GM12878 (cell line): ENCODE data around the gene RBPJ. TPM values are rescaled to one million over a fixed set of nuclear protein-coding genes. Genes with fewer than 3 reads are reported as not detected.

ENCODE experiments used
- ATAC-seq: fragments of 200-7000 bp; cut with Tn5 transposase; 3 replicates; pipeline ENCODE4 v1.9.1; 2020; ENCODE audit warnings: mild to moderate bottlenecking, moderate library complexity
- BruUV-seq: library from RNA; stranded (reverse); fragments of 400-500 nt; replicated peaks from 2 replicates; lab custom pipeline; 2021; lab: Mats Ljungman, UMichigan
- CTCF ChIA-PET: fragments of 300-600 bp; sonication (Branson Sonifier 250); formaldehyde crosslinking; extraction: SDS; loops from one replicate; lab custom pipeline; 2021; ENCODE audit warnings: inconsistent platforms; lab: Yijun Ruan, JAX
- POLR2A ChIA-PET: fragments of 350-600 bp; formaldehyde crosslinking; extraction: SDS; loops from one replicate; lab custom pipeline; 2021; ENCODE audit warnings: inconsistent platforms; lab: Charles Lee
- RAD21 ChIA-PET: fragments of 300-600 bp; sonication (Branson Sonifier 250); formaldehyde crosslinking; loops from one replicate; lab custom pipeline; 2023; ENCODE audit warnings: antibody characterized with exemption; ENCODE audit not compliant: unreplicated experiment; lab: Charles Lee
- SMC1A ChIA-PET: fragments of 300-600 bp; sonication (Branson Sonifier 250); formaldehyde crosslinking; loops from one replicate; lab custom pipeline; 2023; ENCODE audit not compliant: unreplicated experiment, uncharacterized antibody; lab: Charles Lee
- DNase-seq: peaks from one replicate; pipeline ENCODE4 v3.0.0-alpha.2; 2011; ENCODE audit warnings: low read depth, low spot score
- FAIRE-seq: peaks from 3 replicates; lab custom pipeline; 2011; peaks lifted over from hg19 to GRCh38; lab: Jason Lieb, UNC
- H2AFZ ChIP-seq: 2 replicates; pipeline ENCODE4 v1.6.0; 2011; ENCODE audit warnings: low read depth, low read length, control low read depth; ENCODE audit not compliant: control insufficient read depth
- H3K27ac ChIP-seq: 2 replicates; pipeline ENCODE4 v1.5.1; 2011; ENCODE audit warnings: control low read depth; ENCODE audit not compliant: control insufficient read depth, insufficient read depth
- H3K27me3 ChIP-seq, 2 experiments: replicated peaks in 1 of 2; 2 replicates each; pipeline versions ENCODE4 v1.6.0 to v1.6.1; 2011; ENCODE audit warnings: low read length in 1 of 2; ENCODE audit not compliant: control insufficient read depth in 2 of 2, insufficient read depth in 2 of 2
- H3K36me3 ChIP-seq, 2 experiments: 2 replicates each; pipeline ENCODE4 v1.5.1; 2011; ENCODE audit warnings: low read length in 1 of 2; ENCODE audit not compliant: control insufficient read depth in 2 of 2, insufficient read depth in 2 of 2
- H3K4me1 ChIP-seq: 2 replicates; pipeline ENCODE4 v1.6.1; 2011; ENCODE audit warnings: mild to moderate bottlenecking, low read length, moderate library complexity, mixed read lengths; ENCODE audit not compliant: control insufficient read depth, insufficient read depth
- H3K4me2 ChIP-seq: 2 replicates; pipeline ENCODE4 v1.6.0; 2011; ENCODE audit warnings: control low read depth; ENCODE audit not compliant: control insufficient read depth, insufficient read depth
- H3K4me3 ChIP-seq: fragments of 200-600 bp; sonication (generic); 2 replicates; pipeline ENCODE4 v1.5.1; 2016
- H3K79me2 ChIP-seq: 2 replicates; pipeline ENCODE4 v1.6.0; 2011; ENCODE audit warnings: low read length; ENCODE audit not compliant: control insufficient read depth, insufficient read depth
- H3K9ac ChIP-seq: 2 replicates; pipeline ENCODE4 v1.8.0; 2011; ENCODE audit warnings: low read length, control low read depth, mixed read lengths; ENCODE audit not compliant: control insufficient read depth, insufficient read depth
- H3K9me3 ChIP-seq: replicated peaks from 3 replicates; pipeline ENCODE4 v1.5.1; 2011; ENCODE audit warnings: mild to moderate bottlenecking, low read length; ENCODE audit not compliant: control insufficient read depth, insufficient read depth
- H4K20me1 ChIP-seq: 2 replicates; pipeline ENCODE4 v1.6.0; 2011; ENCODE audit not compliant: control insufficient read depth, insufficient read depth
- BMI1 ChIP-seq: fragments of 450-650 bp; IDR thresholded peaks from 2 replicates; pipeline ENCODE4 v1.6.1; 2016; ENCODE audit warnings: mild to moderate bottlenecking, moderate library complexity, borderline replicate concordance
- BRCA1 ChIP-seq: IDR thresholded peaks from 2 replicates; pipeline ENCODE4 v1.6.1; 2011; ENCODE audit warnings: low read depth, low read length, improper control_type of control experiment
- FOXM1 ChIP-seq: IDR thresholded peaks from 2 replicates; pipeline ENCODE4 v1.6.1; 2012; ENCODE audit warnings: low read depth, mild to moderate bottlenecking, inconsistent platforms, low read length, moderate library complexity
- IKZF2 ChIP-seq, 2 experiments: fragments of 450-650 bp; IDR thresholded peaks; 2 replicates each; pipeline ENCODE4 v1.6.1; 2017; ENCODE audit warnings: mild to moderate bottlenecking in 2 of 2, moderate library complexity in 2 of 2
- IRF4 ChIP-seq: IDR thresholded peaks from 2 replicates; pipeline ENCODE4 v1.6.1; 2011; ENCODE audit warnings: low read depth, low read length
- MTA2 ChIP-seq: fragments of 450-650 bp; IDR thresholded peaks from 2 replicates; pipeline ENCODE4 v1.6.1; 2016; ENCODE audit warnings: low read depth, mild to moderate bottlenecking, moderate library complexity
- NFXL1 ChIP-seq: fragments of 450-650 bp; IDR thresholded peaks from 2 replicates; pipeline ENCODE4 v1.6.1; 2017; ENCODE audit warnings: antibody characterized with exemption, mild to moderate bottlenecking, borderline replicate concordance
- NR2C1 ChIP-seq: fragments of 450-650 bp; IDR thresholded peaks from 2 replicates; pipeline ENCODE4 v1.6.1; 2017; ENCODE audit warnings: antibody characterized with exemption, mild to moderate bottlenecking, moderate library complexity
- POLR2A ChIP-seq: IDR thresholded peaks from 2 replicates; pipeline ENCODE4 v1.6.1; 2011; ENCODE audit warnings: low read depth, mild to moderate bottlenecking, low read length
- RAD51 ChIP-seq: fragments of 450-650 bp; IDR thresholded peaks from 2 replicates; pipeline ENCODE4 v1.6.1; 2016; ENCODE audit warnings: moderate library complexity, mild to moderate bottlenecking, inconsistent platforms
- SMAD5 ChIP-seq: IDR thresholded peaks from 2 replicates; pipeline ENCODE4 v1.6.1; 2016; ENCODE audit warnings: antibody characterized with exemption, low read depth
- SREBF2 ChIP-seq: IDR thresholded peaks from 2 replicates; pipeline ENCODE4 v1.6.1; 2012; ENCODE audit warnings: mild to moderate bottlenecking, low read length
- STAT3 ChIP-seq: IDR thresholded peaks from 2 replicates; pipeline ENCODE4 v1.6.1; 2011; ENCODE audit warnings: low read depth, low read length, improper control_type of control experiment
- TCF12 ChIP-seq: IDR thresholded peaks from 2 replicates; pipeline ENCODE4 v1.6.1; 2011; ENCODE audit warnings: low read depth, mild to moderate bottlenecking, low read length
- ZNF217 ChIP-seq: fragments of 450-650 bp; IDR thresholded peaks from 2 replicates; pipeline ENCODE4 v1.6.1; 2017; ENCODE audit warnings: antibody characterized with exemption, mild to moderate bottlenecking
- ZNF24 ChIP-seq: fragments of 450-650 bp; IDR thresholded peaks from 2 replicates; pipeline ENCODE4 v1.6.1; 2017; ENCODE audit warnings: antibody characterized with exemption, mild to moderate bottlenecking
- ZZZ3 ChIP-seq: IDR thresholded peaks from 2 replicates; pipeline ENCODE4 v1.6.1; 2011; ENCODE audit warnings: low read depth; ENCODE audit not compliant: control insufficient read depth, insufficient read length
- WGBS: methylation state at CpG from one replicate; pipeline ENCODE4 v1.1.6; 2016; ENCODE audit warnings: low lambda C conversion rate; ENCODE audit not compliant: insufficient replicate concordance, insufficient coverage; ENCODE audit errors: missing lambda C conversion rate; 5-methylcytosine and 5-hydroxymethylcytosine counted together
- in situ Hi-C: fragments of 300-500 bp; cut with MboI; formaldehyde crosslinking; loops from 9 replicates; pipeline ENCODE4 v1.14.3; 2018; ENCODE audit warnings: mixed read lengths
- intact Hi-C: fragments of 100-400 bp; cut with micrococcal nuclease; formaldehyde crosslinking; loops from one replicate; pipeline ENCODE4 v1.14.2; 2022; ENCODE audit not compliant: unreplicated experiment
- polyA plus RNA-seq, 11 experiments: library from polyadenylated mRNA; depleted of rRNA in 4 of 11; unstranded in 6 of 11; stranded (reverse) in 5 of 11; fragments of >200 nt; fragmentation: Nextera tagmentation in 4 of 11; fragmentation: Illumina TruSeq in 1 of 11; extraction: Ambion mirVana in 4 of 11; extraction: Trizol in 1 of 11; gene quantifications; 1 replicate in 1 of 11; 2 replicates in 10 of 11; pipeline versions ENCODE4 v1.2.1 to v1.2.3, GENCODE V29; 2011 to 2016; ENCODE audit warnings: inconsistent platforms in 2 of 11, missing spikeins in 2 of 11, low read depth in 1 of 11
- total RNA-seq, 4 experiments: library from RNA; depleted of rRNA in 3 of 4; stranded (reverse); fragments of >200 nt in 3 of 4; fragmentation: Illumina TruSeq in 1 of 4; extraction: Trizol in 1 of 4; gene quantifications; 2 replicates each; pipeline versions ENCODE4 v1.2.1 to v1.2.3, GENCODE V29; 2013 to 2021
- TF ChIP-seq, protein P1 (sequence below): fragments of 450-650 bp; IDR thresholded peaks from 2 replicates; pipeline ENCODE4 v1.6.1; 2017; ENCODE audit warnings: mild to moderate bottlenecking
- TF ChIP-seq, protein P2 (sequence below): fragments of 450-650 bp; IDR thresholded peaks from 2 replicates; pipeline ENCODE4 v1.6.1; 2017; ENCODE audit warnings: borderline replicate concordance
- TF ChIP-seq, protein P3 (sequence below): fragments of 450-650 bp; IDR thresholded peaks from 2 replicates; pipeline ENCODE4 v1.6.1; 2017; ENCODE audit warnings: mild to moderate bottlenecking, moderate library complexity

Gene RBPJ
- total and polyA plus RNA-seq, 10 of the 15 experiments (the other 5 are each of a cell fraction or from before 2014, with no cell fraction given): 24.5 to 87.6 (median 41.6) TPM

DNA sequence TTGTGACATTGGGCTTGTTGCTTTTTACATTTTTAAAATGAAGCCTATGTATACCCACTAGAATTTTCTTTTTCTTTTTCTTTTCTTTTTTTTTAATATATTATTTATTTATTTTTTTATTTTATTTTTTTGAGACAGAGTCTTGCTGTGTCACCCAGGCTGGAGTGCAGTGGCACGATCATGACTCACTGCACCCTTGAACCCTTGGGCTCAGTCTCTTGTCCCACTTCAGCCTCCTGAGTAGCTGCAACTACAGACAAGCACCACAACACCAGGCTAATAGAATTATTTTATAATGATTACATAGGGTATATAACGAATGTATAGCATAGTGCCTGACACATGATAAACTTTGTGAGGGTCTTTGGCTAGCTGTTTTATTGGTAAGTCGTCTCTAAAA lies 64.9 kb downstream of the RBPJ start:
- ChIA-PET SMC1A (interaction anchor here (0.9 kb wide), 2 partner anchors 55 to 1888 kb away, joined by 3 read pairs; no protein-coding TSS in a partner anchor), RAD21 (no interaction called here)
- H3K36me3 ChIP-seq: peaks cover 0 to 10% of the 10 kb centered on the region in 2 experiments; a peak in 2 of 4 replicates
- H2AFZ ChIP-seq: no peak overlapping the region
- no TSS peak for BruUV-seq
- no peak overlapping the region for H3K9ac ChIP-seq
- H3K27me3 ChIP-seq: no peaks in the 10 kb centered on the region
- H3K79me2 ChIP-seq: peaks cover 14% of the 10 kb centered on the region
- no peaks in the 10 kb centered on the region for H4K20me1 ChIP-seq
- DNase-seq (no peak), ATAC-seq (no peak)
- TF ChIP-seq BMI1: no peak
- no peak for TF ChIP-seq STAT3
- no peak for TF ChIP-seq BRCA1
- TF ChIP-seq ZNF24: no peak
- no peak for TF ChIP-seq ZZZ3
- TF ChIP-seq, protein P1, sequence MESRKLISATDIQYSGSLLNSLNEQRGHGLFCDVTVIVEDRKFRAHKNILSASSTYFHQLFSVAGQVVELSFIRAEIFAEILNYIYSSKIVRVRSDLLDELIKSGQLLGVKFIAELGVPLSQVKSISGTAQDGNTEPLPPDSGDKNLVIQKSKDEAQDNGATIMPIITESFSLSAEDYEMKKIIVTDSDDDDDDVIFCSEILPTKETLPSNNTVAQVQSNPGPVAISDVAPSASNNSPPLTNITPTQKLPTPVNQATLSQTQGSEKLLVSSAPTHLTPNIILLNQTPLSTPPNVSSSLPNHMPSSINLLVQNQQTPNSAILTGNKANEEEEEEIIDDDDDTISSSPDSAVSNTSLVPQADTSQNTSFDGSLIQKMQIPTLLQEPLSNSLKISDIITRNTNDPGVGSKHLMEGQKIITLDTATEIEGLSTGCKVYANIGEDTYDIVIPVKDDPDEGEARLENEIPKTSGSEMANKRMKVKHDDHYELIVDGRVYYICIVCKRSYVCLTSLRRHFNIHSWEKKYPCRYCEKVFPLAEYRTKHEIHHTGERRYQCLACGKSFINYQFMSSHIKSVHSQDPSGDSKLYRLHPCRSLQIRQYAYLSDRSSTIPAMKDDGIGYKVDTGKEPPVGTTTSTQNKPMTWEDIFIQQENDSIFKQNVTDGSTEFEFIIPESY: no peak
- TF ChIP-seq IRF4: no peak
- TF ChIP-seq, protein P2, sequence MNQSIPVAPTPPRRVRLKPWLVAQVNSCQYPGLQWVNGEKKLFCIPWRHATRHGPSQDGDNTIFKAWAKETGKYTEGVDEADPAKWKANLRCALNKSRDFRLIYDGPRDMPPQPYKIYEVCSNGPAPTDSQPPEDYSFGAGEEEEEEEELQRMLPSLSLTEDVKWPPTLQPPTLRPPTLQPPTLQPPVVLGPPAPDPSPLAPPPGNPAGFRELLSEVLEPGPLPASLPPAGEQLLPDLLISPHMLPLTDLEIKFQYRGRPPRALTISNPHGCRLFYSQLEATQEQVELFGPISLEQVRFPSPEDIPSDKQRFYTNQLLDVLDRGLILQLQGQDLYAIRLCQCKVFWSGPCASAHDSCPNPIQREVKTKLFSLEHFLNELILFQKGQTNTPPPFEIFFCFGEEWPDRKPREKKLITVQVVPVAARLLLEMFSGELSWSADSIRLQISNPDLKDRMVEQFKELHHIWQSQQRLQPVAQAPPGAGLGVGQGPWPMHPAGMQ: no peak
- no peak for TF ChIP-seq SMAD5
- TF ChIP-seq IKZF2 (IDR thresholded peaks at IDR 0.05): no peak
- no peak for TF ChIP-seq MTA2
- no peak for TF ChIP-seq SREBF2
- no peak for TF ChIP-seq FOXM1
- no peak for TF ChIP-seq TCF12
- no peak for TF ChIP-seq POLR2A
- TF ChIP-seq NR2C1: no peak
- TF ChIP-seq RAD51: no peak
- no peak for TF ChIP-seq ZNF217
- TF ChIP-seq NFXL1: no peak
- TF ChIP-seq, protein P3, sequence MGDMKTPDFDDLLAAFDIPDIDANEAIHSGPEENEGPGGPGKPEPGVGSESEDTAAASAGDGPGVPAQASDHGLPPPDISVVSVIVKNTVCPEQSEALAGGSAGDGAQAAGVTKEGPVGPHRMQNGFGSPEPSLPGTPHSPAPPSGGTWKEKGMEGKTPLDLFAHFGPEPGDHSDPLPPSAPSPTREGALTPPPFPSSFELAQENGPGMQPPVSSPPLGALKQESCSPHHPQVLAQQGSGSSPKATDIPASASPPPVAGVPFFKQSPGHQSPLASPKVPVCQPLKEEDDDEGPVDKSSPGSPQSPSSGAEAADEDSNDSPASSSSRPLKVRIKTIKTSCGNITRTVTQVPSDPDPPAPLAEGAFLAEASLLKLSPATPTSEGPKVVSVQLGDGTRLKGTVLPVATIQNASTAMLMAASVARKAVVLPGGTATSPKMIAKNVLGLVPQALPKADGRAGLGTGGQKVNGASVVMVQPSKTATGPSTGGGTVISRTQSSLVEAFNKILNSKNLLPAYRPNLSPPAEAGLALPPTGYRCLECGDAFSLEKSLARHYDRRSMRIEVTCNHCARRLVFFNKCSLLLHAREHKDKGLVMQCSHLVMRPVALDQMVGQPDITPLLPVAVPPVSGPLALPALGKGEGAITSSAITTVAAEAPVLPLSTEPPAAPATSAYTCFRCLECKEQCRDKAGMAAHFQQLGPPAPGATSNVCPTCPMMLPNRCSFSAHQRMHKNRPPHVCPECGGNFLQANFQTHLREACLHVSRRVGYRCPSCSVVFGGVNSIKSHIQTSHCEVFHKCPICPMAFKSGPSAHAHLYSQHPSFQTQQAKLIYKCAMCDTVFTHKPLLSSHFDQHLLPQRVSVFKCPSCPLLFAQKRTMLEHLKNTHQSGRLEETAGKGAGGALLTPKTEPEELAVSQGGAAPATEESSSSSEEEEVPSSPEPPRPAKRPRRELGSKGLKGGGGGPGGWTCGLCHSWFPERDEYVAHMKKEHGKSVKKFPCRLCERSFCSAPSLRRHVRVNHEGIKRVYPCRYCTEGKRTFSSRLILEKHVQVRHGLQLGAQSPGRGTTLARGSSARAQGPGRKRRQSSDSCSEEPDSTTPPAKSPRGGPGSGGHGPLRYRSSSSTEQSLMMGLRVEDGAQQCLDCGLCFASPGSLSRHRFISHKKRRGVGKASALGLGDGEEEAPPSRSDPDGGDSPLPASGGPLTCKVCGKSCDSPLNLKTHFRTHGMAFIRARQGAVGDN: no peak
- TF ChIP-seq, all 136 proteins: peak for 0
- Histone ChIP-seq H3K4me3 (no peak overlapping the region), H3K4me2 (no peak overlapping the region), H3K27ac (no peak overlapping the region), H3K4me1 (peaks cover 8% of the 10 kb centered on the region; the same call in 1 of the 2 replicates), H3K9me3 (no peaks in the 10 kb centered on the region; the same call in 1 of the 3 replicates)
- POLR2A ChIA-PET: interaction anchor here (0.5 kb wide), 1 partner anchor 22 kb away, joined by 3 read pairs; no protein-coding TSS in a partner anchor
- intact Hi-C loops: no loop called here
- FAIRE-seq: no peak
- WGBS: 99% methylated on average over 3 of the region's 3 CpGs
- in situ Hi-C loops: no loop called here
- CTCF ChIA-PET: interaction anchor here (2.0 kb wide), 1 partner anchor 55 kb away, joined by 5 read pairs; no protein-coding TSS in a partner anchor
